ENCODE results near the gene RP9. TPM values are rescaled to one million over a fixed set of nuclear protein-coding genes. Genes with fewer than 3 reads are reported as not detected.

RP9 gene
- total and polyA plus RNA-seq, 9 of the 15 experiments (the other 6 are each of a cell fraction or from before 2014, with no cell fraction given): 10.7 to 44.8 (median 33.4) TPM

DNA sequence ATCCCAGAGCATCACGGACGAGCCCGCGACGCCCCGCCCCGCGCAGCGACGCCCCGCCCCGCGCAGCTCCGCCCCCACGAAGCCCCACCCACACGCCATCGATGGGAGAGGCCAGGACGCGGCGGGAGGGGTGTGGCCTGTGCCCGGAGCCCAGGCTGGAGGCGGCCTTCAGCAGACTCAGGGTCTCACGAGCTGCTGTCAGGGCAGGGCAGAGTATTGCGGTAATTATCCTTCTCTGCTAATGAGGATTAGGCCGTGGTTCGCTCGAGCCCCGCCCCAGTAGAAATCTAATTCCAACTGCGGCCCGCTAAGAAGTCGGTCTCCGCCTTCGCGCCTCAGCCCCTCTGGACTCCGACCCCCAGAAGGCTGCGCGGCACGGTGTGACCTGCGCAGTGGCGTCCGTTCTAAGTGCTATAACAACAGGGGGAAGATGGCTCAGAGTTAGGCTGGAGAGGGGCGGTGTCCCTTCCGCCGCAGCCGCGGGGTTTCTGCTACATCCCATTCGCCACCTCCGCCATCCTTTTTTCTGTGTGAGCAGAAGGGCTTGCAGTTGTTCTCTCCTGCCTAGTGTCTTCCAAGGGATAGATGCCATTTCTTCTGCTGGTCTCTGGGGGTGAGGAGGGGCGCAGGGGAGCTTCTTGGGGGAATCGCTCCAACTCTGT, 46.3 kb downstream of the RP9 start (continued):
- TF ChIP-seq, protein P1, sequence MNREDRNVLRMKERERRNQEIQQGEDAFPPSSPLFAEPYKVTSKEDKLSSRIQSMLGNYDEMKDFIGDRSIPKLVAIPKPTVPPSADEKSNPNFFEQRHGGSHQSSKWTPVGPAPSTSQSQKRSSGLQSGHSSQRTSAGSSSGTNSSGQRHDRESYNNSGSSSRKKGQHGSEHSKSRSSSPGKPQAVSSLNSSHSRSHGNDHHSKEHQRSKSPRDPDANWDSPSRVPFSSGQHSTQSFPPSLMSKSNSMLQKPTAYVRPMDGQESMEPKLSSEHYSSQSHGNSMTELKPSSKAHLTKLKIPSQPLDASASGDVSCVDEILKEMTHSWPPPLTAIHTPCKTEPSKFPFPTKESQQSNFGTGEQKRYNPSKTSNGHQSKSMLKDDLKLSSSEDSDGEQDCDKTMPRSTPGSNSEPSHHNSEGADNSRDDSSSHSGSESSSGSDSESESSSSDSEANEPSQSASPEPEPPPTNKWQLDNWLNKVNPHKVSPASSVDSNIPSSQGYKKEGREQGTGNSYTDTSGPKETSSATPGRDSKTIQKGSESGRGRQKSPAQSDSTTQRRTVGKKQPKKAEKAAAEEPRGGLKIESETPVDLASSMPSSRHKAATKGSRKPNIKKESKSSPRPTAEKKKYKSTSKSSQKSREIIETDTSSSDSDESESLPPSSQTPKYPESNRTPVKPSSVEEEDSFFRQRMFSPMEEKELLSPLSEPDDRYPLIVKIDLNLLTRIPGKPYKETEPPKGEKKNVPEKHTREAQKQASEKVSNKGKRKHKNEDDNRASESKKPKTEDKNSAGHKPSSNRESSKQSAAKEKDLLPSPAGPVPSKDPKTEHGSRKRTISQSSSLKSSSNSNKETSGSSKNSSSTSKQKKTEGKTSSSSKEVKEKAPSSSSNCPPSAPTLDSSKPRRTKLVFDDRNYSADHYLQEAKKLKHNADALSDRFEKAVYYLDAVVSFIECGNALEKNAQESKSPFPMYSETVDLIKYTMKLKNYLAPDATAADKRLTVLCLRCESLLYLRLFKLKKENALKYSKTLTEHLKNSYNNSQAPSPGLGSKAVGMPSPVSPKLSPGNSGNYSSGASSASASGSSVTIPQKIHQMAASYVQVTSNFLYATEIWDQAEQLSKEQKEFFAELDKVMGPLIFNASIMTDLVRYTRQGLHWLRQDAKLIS (CRISPR knock-in tag; IDR thresholded peaks at IDR 0.05): peak; percentile 95
- TF ChIP-seq GABPB1 (CRISPR knock-in tag; IDR thresholded peaks at IDR 0.05) (0 out of 2 replicates have a peak, but pooled peaks have one; percentile 39), HNRNPK (IDR thresholded peaks at IDR 0.05; ENCODE audit: low read depth, low read length, poor library complexity, severe bottlenecking) (no peak), MTA2 (IDR thresholded peaks at IDR 0.05; ENCODE audit: low read depth) (no peak), ZNF143 (CRISPR knock-in tag; IDR thresholded peaks at IDR 0.05) (peak; percentile 88), ZNF830 (CRISPR knock-in tag; IDR thresholded peaks at IDR 0.05) (no peak), SIN3B (IDR thresholded peaks at IDR 0.05; ENCODE audit: low read depth) (no peak), TAF7 (tag; IDR thresholded peaks at IDR 0.05) (peak; percentile 56; the same call in 1 of the 2 replicates), TAF1 (IDR thresholded peaks at IDR 0.05; ENCODE audit: control insufficient read depth, extremely low read depth, insufficient read depth, low read length, severe bottlenecking) (peak; percentile 74), RCOR1 (IDR thresholded peaks at IDR 0.05; ENCODE audit: borderline replicate concordance in 1 of 2, low read depth in 2 of 2, low read length in 2 of 2) (peak in 1 of 2 experiments; percentile 35; a peak in 1 of 4 replicates), POLR2AphosphoS5 (IDR thresholded peaks at IDR 0.05; ENCODE audit: control insufficient read depth, insufficient read depth, low read depth, low read length) (peak; percentile 41; the same call in 1 of the 2 replicates), NR2C2 (CRISPR knock-in tag; IDR thresholded peaks at IDR 0.05) (no peak), NR2C2 (tag; IDR thresholded peaks at IDR 0.05) (peak; percentile 65; the same call in 1 of the 2 replicates), ZNF780A (CRISPR knock-in tag; IDR thresholded peaks at IDR 0.05) (no peak), LEF1 (IDR thresholded peaks at IDR 0.05) (no peak), RBFOX2 (IDR thresholded peaks at IDR 0.05; ENCODE audit: low read depth, low read length) (peak; percentile 83)
- TF ChIP-seq, protein P2, sequence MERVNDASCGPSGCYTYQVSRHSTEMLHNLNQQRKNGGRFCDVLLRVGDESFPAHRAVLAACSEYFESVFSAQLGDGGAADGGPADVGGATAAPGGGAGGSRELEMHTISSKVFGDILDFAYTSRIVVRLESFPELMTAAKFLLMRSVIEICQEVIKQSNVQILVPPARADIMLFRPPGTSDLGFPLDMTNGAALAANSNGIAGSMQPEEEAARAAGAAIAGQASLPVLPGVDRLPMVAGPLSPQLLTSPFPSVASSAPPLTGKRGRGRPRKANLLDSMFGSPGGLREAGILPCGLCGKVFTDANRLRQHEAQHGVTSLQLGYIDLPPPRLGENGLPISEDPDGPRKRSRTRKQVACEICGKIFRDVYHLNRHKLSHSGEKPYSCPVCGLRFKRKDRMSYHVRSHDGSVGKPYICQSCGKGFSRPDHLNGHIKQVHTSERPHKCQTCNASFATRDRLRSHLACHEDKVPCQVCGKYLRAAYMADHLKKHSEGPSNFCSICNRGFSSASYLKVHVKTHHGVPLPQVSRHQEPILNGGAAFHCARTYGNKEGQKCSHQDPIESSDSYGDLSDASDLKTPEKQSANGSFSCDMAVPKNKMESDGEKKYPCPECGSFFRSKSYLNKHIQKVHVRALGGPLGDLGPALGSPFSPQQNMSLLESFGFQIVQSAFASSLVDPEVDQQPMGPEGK (CRISPR knock-in tag; IDR thresholded peaks at IDR 0.05; ENCODE audit: borderline replicate concordance): no peak
- TF ChIP-seq, protein P3, sequence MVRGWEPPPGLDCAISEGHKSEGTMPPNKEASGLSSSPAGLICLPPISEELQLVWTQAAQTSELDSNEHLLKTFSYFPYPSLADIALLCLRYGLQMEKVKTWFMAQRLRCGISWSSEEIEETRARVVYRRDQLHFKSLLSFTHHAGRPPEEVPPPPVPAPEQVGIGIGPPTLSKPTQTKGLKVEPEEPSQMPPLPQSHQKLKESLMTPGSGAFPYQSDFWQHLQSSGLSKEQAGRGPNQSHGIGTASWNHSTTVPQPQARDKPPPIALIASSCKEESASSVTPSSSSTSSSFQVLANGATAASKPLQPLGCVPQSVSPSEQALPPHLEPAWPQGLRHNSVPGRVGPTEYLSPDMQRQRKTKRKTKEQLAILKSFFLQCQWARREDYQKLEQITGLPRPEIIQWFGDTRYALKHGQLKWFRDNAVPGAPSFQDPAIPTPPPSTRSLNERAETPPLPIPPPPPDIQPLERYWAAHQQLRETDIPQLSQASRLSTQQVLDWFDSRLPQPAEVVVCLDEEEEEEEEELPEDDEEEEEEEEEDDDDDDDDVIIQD (CRISPR knock-in tag; IDR thresholded peaks at IDR 0.05): no peak
- TF ChIP-seq, protein P4, sequence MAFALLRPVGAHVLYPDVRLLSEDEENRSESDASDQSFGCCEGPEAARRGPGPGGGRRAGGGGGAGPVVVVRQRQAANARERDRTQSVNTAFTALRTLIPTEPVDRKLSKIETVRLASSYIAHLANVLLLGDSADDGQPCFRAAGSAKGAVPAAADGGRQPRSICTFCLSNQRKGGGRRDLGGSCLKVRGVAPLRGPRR (CRISPR knock-in tag; IDR thresholded peaks at IDR 0.05): no peak
